WTC11 (cell line): ENCODE data around the gene PLLP. TPM values are rescaled to one million over a fixed set of nuclear protein-coding genes. Genes with fewer than 3 reads are reported as not detected.

ENCODE experiments used
- ATAC-seq: fragments of 200-7000 bp; cut with Tn5 transposase; 2 replicates; pipeline ENCODE4 v1.10.0; 2021; ENCODE audit warnings: mild to moderate bottlenecking, moderate library complexity
- CTCF ChIA-PET: fragments of 300-600 bp; sonication (Branson Sonifier 250); formaldehyde crosslinking; loops from one replicate; lab custom pipeline; 2021; ENCODE audit warnings: antibody characterized with exemption; lab: Charles Lee
- POLR2A ChIA-PET: fragments of 350-600 bp; sonication (Branson Sonifier 250); formaldehyde crosslinking; loops from one replicate; lab custom pipeline; 2021; ENCODE audit warnings: antibody characterized with exemption; lab: Charles Lee
- DNase-seq: peaks from one replicate; pipeline ENCODE4 v3.0.0; 2021; ENCODE audit warnings: low spot score
- H3K27ac Mint-ChIP-seq: 2 replicates; pipeline ENCODE4 v1.8.0; 2021; ENCODE audit warnings: mixed read lengths
- H3K27me3 Mint-ChIP-seq: 2 replicates; pipeline ENCODE4 v1.8.0; 2021; ENCODE audit warnings: low read depth, mild to moderate bottlenecking, moderate library complexity, mixed read lengths
- H3K36me3 Mint-ChIP-seq: 2 replicates; pipeline ENCODE4 v1.8.0; 2021; ENCODE audit warnings: mixed read lengths
- H3K4me1 Mint-ChIP-seq: 2 replicates; pipeline ENCODE4 v1.8.0; 2022; ENCODE audit warnings: mixed read lengths
- H3K4me3 Mint-ChIP-seq: 2 replicates; pipeline ENCODE4 v1.8.0; 2021; ENCODE audit warnings: mild to moderate bottlenecking, moderate library complexity, mixed read lengths
- H3K9me3 Mint-ChIP-seq: 2 replicates; pipeline ENCODE4 v1.8.0; 2021; ENCODE audit warnings: mixed read lengths
- ESRRA ChIP-seq: sonication (generic); formaldehyde crosslinking; IDR thresholded peaks from 2 replicates; pipeline ENCODE4 v1.8.1; 2022; ENCODE audit warnings: mild to moderate bottlenecking, missing genetic modification reagents, borderline replicate concordance
- IRF2 ChIP-seq: sonication (generic); formaldehyde crosslinking; IDR thresholded peaks from 2 replicates; pipeline ENCODE4 v1.8.0; 2022; ENCODE audit warnings: low read depth, missing genetic modification reagents, borderline replicate concordance
- JUN ChIP-seq: sonication (generic); formaldehyde crosslinking; IDR thresholded peaks from 2 replicates; pipeline ENCODE4 v1.8.0; 2023; ENCODE audit warnings: mild to moderate bottlenecking, missing genetic modification reagents
- KAT7 ChIP-seq: sonication (generic); formaldehyde crosslinking; IDR thresholded peaks from 2 replicates; pipeline ENCODE4 v1.8.1; 2023; ENCODE audit warnings: missing genetic modification reagents, mild to moderate bottlenecking, borderline replicate concordance
- MXD4 ChIP-seq: fragments of 250-450 bp; sonication (Bioruptor Pico); IDR thresholded peaks from 2 replicates; pipeline ENCODE4 v1.8.0; 2021; ENCODE audit warnings: mild to moderate bottlenecking, moderate library complexity, borderline replicate concordance
- RELA ChIP-seq: sonication (generic); formaldehyde crosslinking; IDR thresholded peaks from 2 replicates; pipeline ENCODE4 v1.8.1; 2022; ENCODE audit warnings: missing genetic modification reagents, mild to moderate bottlenecking, borderline replicate concordance
- SP1 ChIP-seq: sonication (generic); formaldehyde crosslinking; conservative IDR thresholded peaks from 2 replicates; pipeline ENCODE4 v1.8.1; 2022; ENCODE audit warnings: missing genetic modification reagents
- TCF7 ChIP-seq: sonication (generic); formaldehyde crosslinking; IDR thresholded peaks from 2 replicates; pipeline ENCODE4 v1.8.0; 2022; ENCODE audit warnings: mild to moderate bottlenecking, low read depth, missing genetic modification reagents, moderate library complexity
- TEAD1 ChIP-seq: sonication (generic); formaldehyde crosslinking; IDR thresholded peaks from 2 replicates; pipeline ENCODE4 v1.8.0; 2022; ENCODE audit warnings: mild to moderate bottlenecking, missing genetic modification reagents
- ZNF138 ChIP-seq: sonication (generic); formaldehyde crosslinking; conservative IDR thresholded peaks from 2 replicates; pipeline ENCODE4 v1.8.1; 2022; ENCODE audit warnings: mild to moderate bottlenecking, moderate library complexity, missing genetic modification reagents
- total RNA-seq: library from RNA; stranded (reverse); gene quantifications from 3 replicates; pipeline ENCODE4 v1.2.3, GENCODE V29; 2021
- TF ChIP-seq, protein P1 (sequence below): sonication (generic); formaldehyde crosslinking; IDR thresholded peaks from 2 replicates; pipeline ENCODE4 v1.8.1; 2023; ENCODE audit warnings: mild to moderate bottlenecking, missing genetic modification reagents
- TF ChIP-seq, protein P2 (sequence below): sonication (generic); formaldehyde crosslinking; IDR thresholded peaks from 2 replicates; pipeline ENCODE4 v1.8.0; 2022; ENCODE audit warnings: mild to moderate bottlenecking, missing genetic modification reagents
- TF ChIP-seq, protein P3 (sequence below): fragments of 250-450 bp; sonication (Bioruptor Pico); IDR thresholded peaks from 2 replicates; pipeline ENCODE4 v1.8.0; 2021; ENCODE audit warnings: mild to moderate bottlenecking
- TF ChIP-seq, protein P4 (sequence below): sonication (generic); formaldehyde crosslinking; conservative IDR thresholded peaks from 2 replicates; pipeline ENCODE4 v1.8.1; 2023; ENCODE audit warnings: mild to moderate bottlenecking, low read depth, missing genetic modification reagents, moderate library complexity
- TF ChIP-seq, protein P5 (sequence below): fragments of 250-450 bp; sonication (Bioruptor Pico); IDR thresholded peaks from 2 replicates; pipeline ENCODE4 v1.9.0; 2021; ENCODE audit warnings: mild to moderate bottlenecking

PLLP gene
- total RNA-seq, 1 experiment from 2014 or later, result 2.8 TPM

DNA sequence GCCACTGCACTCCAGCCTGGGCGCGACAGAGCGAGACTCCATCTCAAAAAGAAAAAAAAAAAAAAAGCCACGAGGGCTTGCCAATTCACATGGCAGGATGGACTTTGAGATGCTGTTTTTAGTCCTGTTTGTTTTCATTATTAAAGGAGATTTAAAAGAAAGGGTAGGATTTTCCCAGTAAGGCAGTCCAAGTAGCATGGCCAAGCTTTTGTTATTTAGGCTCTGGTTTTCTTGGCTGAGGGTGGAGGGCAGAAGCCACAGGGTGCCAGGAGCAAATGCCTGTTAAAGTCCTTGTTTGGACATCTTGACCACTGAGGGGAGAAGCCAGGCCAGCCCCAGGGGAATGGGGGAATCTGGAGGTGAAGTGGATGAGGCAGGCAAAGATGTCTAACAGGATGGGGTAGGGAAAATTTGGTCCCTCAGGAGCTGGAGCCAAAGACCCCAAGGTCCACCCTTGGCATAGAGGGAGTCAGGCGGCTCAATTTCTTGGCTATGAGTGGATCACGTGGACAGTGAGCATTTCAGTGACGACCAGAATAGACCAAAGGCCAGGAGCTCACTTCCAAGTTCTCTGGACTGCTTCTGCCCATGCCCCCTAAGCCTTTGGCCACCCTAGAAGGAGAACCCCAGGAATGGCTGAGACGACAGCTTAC lies 20.8 kb upstream of the PLLP start:
- no peak for ATAC-seq
- H3K4me1 Mint-ChIP-seq, result peaks cover 10% of the 10 kb centered on the region
- ChIA-PET CTCF (interaction anchor here (1.3 to 10.4 kb wide), 2 partner anchors 112 to 117 kb away, joined by 3 to 259 read pairs; no protein-coding TSS in a partner anchor), POLR2A (no interaction called here)
- no peak overlapping the region for H3K4me3 Mint-ChIP-seq
- no peak for DNase-seq
- H3K27me3 Mint-ChIP-seq, result peaks cover 7% of the 10 kb centered on the region
- H3K36me3 Mint-ChIP-seq, result no peaks in the 10 kb centered on the region
- H3K9me3 Mint-ChIP-seq, result no peaks in the 10 kb centered on the region
- H3K27ac Mint-ChIP-seq, result no peak overlapping the region
- TF ChIP-seq ESRRA (CRISPR knock-in tag) (no peak), SP1 (CRISPR knock-in tag) (no peak), RELA (no peak), KAT7 (no peak), MXD4 (CRISPR knock-in tag) (no peak), IRF2 (no peak), ZNF138 (no peak), JUN (CRISPR knock-in tag) (no peak), TCF7 (CRISPR knock-in tag) (no peak), TEAD1 (no peak)
- TF ChIP-seq, protein P1, sequence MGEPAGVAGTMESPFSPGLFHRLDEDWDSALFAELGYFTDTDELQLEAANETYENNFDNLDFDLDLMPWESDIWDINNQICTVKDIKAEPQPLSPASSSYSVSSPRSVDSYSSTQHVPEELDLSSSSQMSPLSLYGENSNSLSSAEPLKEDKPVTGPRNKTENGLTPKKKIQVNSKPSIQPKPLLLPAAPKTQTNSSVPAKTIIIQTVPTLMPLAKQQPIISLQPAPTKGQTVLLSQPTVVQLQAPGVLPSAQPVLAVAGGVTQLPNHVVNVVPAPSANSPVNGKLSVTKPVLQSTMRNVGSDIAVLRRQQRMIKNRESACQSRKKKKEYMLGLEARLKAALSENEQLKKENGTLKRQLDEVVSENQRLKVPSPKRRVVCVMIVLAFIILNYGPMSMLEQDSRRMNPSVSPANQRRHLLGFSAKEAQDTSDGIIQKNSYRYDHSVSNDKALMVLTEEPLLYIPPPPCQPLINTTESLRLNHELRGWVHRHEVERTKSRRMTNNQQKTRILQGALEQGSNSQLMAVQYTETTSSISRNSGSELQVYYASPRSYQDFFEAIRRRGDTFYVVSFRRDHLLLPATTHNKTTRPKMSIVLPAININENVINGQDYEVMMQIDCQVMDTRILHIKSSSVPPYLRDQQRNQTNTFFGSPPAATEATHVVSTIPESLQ (CRISPR knock-in tag), result no peak
- TF ChIP-seq, protein P2, sequence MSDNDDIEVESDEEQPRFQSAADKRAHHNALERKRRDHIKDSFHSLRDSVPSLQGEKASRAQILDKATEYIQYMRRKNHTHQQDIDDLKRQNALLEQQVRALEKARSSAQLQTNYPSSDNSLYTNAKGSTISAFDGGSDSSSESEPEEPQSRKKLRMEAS (CRISPR knock-in tag), result no peak
- TF ChIP-seq, protein P3, sequence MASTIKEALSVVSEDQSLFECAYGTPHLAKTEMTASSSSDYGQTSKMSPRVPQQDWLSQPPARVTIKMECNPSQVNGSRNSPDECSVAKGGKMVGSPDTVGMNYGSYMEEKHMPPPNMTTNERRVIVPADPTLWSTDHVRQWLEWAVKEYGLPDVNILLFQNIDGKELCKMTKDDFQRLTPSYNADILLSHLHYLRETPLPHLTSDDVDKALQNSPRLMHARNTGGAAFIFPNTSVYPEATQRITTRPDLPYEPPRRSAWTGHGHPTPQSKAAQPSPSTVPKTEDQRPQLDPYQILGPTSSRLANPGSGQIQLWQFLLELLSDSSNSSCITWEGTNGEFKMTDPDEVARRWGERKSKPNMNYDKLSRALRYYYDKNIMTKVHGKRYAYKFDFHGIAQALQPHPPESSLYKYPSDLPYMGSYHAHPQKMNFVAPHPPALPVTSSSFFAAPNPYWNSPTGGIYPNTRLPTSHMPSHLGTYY (CRISPR knock-in tag), result no peak
- TF ChIP-seq, protein P4, sequence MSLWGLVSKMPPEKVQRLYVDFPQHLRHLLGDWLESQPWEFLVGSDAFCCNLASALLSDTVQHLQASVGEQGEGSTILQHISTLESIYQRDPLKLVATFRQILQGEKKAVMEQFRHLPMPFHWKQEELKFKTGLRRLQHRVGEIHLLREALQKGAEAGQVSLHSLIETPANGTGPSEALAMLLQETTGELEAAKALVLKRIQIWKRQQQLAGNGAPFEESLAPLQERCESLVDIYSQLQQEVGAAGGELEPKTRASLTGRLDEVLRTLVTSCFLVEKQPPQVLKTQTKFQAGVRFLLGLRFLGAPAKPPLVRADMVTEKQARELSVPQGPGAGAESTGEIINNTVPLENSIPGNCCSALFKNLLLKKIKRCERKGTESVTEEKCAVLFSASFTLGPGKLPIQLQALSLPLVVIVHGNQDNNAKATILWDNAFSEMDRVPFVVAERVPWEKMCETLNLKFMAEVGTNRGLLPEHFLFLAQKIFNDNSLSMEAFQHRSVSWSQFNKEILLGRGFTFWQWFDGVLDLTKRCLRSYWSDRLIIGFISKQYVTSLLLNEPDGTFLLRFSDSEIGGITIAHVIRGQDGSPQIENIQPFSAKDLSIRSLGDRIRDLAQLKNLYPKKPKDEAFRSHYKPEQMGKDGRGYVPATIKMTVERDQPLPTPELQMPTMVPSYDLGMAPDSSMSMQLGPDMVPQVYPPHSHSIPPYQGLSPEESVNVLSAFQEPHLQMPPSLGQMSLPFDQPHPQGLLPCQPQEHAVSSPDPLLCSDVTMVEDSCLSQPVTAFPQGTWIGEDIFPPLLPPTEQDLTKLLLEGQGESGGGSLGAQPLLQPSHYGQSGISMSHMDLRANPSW (CRISPR knock-in tag), result no peak
- TF ChIP-seq, protein P5, sequence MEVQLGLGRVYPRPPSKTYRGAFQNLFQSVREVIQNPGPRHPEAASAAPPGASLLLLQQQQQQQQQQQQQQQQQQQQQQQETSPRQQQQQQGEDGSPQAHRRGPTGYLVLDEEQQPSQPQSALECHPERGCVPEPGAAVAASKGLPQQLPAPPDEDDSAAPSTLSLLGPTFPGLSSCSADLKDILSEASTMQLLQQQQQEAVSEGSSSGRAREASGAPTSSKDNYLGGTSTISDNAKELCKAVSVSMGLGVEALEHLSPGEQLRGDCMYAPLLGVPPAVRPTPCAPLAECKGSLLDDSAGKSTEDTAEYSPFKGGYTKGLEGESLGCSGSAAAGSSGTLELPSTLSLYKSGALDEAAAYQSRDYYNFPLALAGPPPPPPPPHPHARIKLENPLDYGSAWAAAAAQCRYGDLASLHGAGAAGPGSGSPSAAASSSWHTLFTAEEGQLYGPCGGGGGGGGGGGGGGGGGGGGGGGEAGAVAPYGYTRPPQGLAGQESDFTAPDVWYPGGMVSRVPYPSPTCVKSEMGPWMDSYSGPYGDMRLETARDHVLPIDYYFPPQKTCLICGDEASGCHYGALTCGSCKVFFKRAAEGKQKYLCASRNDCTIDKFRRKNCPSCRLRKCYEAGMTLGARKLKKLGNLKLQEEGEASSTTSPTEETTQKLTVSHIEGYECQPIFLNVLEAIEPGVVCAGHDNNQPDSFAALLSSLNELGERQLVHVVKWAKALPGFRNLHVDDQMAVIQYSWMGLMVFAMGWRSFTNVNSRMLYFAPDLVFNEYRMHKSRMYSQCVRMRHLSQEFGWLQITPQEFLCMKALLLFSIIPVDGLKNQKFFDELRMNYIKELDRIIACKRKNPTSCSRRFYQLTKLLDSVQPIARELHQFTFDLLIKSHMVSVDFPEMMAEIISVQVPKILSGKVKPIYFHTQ (CRISPR knock-in tag), result no peak
